Measurements from ENCODE around the gene LAMTOR2.

Gene LAMTOR2

DNA sequence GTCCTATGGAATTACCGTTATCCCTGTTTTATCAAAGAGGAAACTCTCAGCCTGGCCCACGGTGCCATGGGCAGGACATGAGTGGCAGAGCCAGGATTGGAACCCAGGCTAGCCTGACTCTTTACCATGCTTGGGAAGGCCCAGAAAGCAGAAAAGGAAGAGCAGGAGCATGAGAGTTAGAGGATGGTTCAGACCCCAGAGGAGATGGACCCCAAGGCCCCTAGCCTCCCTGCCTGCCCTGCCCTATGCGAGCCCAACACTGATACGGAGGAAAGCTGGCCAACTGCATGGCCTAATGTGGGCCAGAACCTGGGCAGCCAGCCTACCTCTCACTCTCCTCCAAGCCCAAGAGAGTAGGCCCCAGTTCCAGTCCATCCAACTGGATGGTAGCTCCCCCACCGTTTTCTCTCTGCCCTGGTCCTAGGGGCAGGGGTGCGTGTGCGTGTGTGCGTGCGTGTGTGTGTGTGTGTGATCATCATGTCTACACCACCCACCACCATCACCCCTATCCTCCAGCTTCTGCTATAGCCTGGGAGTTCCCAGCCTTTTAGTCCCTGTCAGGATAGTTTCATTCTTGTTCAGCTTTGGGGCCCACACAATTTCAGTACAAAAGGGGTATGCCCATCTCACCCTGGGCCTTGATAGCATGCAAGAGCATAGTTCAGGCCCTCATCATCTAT lies 43.1 kb downstream of the LAMTOR2 start:
- DNase-seq (ENCODE audit: low read depth, low spot score): no peak

DNA sequence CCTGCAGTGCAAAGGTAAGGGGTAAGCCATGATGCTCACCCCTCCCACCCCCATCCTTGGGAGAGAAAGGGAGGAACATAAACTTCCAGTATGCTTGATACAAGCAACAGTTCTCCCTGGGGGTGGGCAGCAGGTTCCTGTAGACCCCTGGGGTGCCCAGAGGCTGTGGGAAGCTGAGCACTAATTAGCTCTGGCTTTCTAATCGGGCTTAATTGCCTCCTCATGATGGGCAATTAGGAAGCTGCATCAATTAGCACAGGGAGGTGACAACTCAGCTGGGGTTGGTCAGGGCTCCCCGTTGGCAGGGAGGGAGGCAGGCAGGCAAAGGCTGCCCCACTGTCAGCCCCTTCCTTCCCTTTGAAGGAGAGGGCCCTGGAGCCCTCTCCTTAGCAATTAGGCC lies 44.2 kb downstream of the LAMTOR2 start:
- no peak for DNase-seq (ENCODE audit: low read depth, low spot score)

- DNase-seq (ENCODE audit: low read depth, low spot score): no peak
Measured at GRCh38 chr1:156099282-156099681, 44.7 kb downstream of the LAMTOR2 start.

- no peak for DNase-seq (ENCODE audit: low read depth, low spot score)
Measured at GRCh38 chr1:156100205-156100995, 45.8 kb downstream of the LAMTOR2 start.

GRCh38 chr1:156101880-156102279 lies 47.3 kb downstream of the LAMTOR2 start:
- DNase-seq (ENCODE audit: low read depth, low spot score): no peak

DNA sequence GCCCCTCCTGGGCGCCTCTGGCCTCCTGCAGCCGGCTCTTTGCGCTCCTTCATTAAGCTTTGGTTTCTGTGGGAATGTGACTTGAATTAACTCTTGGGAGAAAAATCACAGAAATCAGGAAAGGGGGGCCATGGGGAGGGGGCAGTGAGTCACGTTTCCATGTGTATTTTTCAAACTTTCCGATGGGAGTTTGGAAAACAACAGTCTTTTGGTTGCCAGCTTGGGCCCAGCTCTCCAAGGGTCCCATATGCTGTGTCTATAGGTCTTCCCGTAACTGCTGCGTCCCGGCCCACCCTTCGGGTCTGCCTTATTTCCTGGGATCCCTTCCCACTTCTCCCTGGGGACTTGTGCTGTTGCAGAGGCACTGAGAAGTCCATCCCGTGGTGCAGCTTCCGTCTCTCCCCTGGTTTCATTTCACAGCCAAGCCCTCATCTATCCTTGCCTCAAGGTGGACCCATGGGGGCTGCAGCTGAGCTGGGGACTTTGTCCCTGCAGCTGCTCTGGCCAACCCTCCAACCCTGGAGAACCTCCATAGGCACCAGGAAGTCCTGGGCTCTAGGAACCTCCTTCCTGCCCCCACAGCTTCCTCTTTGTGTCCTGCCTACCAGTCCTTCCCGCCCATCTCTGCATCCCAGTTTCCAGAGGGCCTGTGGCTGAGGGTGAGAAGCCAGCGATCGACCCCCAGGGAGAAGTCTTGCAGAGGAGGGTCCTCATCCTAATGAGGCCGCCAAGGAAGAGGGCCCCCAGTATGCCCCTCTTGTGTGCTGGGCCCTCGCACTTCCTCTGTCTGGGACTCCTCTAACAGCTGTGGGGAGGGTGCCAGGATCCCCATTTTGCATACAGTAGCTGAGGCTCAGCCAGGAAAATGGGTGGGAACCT lies 48.3 kb downstream of the LAMTOR2 start:
- DNase-seq (ENCODE audit: low read depth, low spot score): no peak

DNA sequence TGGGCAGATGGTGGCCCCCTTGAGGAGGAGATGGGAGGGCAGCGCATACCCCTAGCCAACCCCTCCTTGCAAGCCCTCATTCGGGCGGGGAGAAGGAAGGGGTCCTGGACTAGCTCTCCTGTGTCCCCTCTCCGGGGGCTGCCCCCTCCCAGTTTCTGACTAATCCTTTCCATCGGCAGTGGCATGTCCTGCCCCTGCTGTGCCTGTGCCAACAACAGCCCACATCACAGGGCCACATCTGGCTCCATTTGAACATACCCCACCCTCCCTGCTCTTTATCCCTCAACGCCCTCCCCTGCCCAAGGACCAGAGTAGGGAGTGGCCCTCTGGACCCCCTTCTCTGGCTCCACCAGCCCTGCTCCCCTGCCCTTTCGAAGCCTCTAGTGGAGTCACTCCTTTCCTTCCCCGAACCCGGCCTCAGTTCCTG lies 49.0 kb downstream of the LAMTOR2 start:
- DNase-seq (ENCODE audit: low read depth, low spot score): no peak

DNA sequence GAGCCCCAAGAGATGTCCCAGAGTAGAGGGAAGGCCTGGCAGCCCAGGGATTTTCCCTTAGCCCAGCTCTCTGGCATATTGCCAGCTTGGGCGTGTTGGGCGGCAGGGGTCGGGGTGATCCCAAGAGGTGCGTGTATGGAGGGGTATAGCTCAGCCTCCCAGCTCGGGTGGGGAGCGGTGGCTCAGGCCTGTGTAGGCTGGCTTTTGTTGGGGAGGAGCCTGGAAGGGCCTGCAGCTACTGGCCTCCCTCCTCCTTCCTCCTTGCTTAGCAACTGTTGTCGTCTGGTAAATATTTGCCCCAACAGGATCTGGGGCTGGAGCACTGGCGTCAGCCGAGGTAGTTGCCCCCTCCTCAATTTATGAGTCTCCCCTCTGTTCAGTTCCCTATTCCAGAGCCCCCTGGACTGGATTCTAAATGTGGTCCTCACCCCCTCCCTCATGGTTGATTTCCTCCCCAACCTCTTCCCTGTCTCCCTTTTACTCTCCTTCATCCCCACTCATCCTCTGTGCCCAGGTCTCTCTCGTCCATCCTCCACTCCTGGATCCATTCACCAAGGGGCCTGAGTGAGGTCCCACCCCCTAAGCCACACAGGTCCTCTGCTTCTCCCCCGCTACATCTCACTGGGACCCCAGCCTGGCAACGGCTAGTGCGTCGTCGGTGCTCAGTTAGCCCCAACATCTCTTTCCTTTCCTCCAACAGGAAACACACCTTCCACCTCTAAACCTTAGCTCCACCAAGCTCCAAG lies 49.7 kb downstream of the LAMTOR2 start:
- DNase-seq (ENCODE audit: low read depth, low spot score): peak; percentile 74

GRCh38 chr1:156104861-156105832 lies 50.6 kb downstream of the LAMTOR2 start:
- DNase-seq (ENCODE audit: low read depth, low spot score): peak; percentile 77

GRCh38 chr1:156106624-156107488 lies 52.3 kb downstream of the LAMTOR2 start:
- DNase-seq (ENCODE audit: low read depth, low spot score): peak; percentile 95

GRCh38 chr1:156108057-156108456 lies 53.5 kb downstream of the LAMTOR2 start:
- DNase-seq (ENCODE audit: low read depth, low spot score): no peak
